ENCODE data around the gene BEST4.
A peak's percentile ranks its signal among the peaks of the same experiment; 100 is the strongest.
"Not testable (repeated sequence)": the region's sequence is repeated elsewhere in the genome, so short reads cannot be mapped to it uniquely, and the experiment has no call there.

The BEST4 gene

DNA sequence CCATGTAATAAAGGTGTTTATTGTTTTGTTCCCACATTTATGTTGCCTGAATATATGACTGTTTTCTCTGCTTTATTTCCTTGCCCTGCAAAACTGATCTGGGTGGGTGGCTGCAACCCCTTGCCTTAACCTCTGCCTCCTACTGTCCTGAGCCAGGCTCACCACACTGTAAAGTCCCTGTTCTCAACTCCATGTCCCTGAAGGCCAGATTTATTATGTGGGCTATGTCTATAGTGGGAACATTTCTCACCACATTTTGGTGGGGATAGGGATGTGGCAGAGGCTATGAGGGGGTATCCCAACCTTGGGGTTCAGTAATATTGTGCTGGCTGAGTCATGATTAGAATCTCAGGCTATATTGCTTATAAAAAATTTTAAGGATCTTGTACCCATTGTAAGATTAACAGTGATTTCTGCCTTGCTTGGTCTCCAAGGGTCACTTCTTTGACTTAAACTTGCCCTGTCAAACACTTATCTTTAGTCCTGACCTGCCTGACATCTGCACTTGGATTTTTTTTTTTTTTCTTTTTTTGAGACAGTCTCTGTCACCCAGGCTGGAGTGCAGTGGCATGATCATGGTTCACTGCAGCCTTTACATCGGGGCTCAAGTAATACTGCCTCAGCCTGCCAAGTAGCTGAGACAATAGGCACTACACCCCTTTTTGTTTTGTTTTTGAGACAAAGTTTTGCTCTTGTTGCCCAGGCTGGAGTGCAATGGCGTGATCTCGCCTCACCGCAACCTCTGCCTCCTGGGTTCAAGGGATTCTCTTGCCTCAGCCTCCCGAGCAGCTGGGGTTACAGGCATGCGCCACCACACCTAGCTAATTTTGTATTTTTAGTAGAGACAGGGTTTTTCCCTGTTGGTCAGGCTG is 9.0 kb downstream of the BEST4 start:
- TF ChIP-seq, protein P1, sequence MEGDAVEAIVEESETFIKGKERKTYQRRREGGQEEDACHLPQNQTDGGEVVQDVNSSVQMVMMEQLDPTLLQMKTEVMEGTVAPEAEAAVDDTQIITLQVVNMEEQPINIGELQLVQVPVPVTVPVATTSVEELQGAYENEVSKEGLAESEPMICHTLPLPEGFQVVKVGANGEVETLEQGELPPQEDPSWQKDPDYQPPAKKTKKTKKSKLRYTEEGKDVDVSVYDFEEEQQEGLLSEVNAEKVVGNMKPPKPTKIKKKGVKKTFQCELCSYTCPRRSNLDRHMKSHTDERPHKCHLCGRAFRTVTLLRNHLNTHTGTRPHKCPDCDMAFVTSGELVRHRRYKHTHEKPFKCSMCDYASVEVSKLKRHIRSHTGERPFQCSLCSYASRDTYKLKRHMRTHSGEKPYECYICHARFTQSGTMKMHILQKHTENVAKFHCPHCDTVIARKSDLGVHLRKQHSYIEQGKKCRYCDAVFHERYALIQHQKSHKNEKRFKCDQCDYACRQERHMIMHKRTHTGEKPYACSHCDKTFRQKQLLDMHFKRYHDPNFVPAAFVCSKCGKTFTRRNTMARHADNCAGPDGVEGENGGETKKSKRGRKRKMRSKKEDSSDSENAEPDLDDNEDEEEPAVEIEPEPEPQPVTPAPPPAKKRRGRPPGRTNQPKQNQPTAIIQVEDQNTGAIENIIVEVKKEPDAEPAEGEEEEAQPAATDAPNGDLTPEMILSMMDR (IDR thresholded peaks at IDR 0.05; ENCODE audit: insufficient read depth, low read depth, low read length, missing control alignments), result no peak

DNA sequence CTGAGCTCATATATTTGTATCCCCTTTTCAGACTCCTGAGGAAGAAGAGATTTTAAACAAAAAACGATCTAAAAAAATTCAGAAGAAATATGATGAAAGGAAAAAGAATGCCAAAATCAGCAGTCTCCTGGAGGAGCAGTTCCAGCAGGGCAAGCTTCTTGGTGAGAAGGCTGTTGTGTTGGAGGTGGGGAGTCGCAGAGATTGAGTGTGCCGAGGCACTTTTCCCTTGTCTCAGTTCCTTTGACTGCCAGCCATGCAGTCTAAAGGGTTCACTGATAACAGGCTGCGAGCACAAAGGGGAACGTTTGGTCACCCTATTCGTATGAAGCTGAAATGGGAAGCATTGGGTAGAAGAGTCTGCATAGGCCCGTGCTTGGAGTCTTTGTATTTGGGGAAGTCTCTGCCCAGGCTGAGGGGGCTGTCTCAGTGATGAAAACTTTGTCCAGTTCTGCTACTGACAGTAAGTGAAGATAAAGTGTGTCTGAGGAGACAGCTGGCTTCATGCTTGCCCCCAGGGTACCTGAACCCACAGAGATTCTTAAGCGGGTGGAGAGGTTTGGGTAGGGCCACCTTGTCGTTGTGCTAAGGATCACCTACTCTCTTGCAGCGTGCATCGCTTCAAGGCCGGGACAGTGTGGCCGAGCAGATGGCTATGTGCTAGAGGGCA is 9.9 kb downstream of the BEST4 start:
- DNase-seq (ENCODE audit: low read depth), result no peak
- TF ChIP-seq, protein P1 (IDR thresholded peaks at IDR 0.05; ENCODE audit: insufficient read depth, low read depth, low read length, missing control alignments), result no peak
- H3K4me3 ChIP-seq (ENCODE audit: low read length), result no peak overlapping the region

More for the DNA sequence above, 9.0 kb downstream of the BEST4 start:
- no peak overlapping the region for H3K4me3 ChIP-seq (ENCODE audit: low read length)
- DNase-seq (ENCODE audit: low read depth), result no peak

DNA sequence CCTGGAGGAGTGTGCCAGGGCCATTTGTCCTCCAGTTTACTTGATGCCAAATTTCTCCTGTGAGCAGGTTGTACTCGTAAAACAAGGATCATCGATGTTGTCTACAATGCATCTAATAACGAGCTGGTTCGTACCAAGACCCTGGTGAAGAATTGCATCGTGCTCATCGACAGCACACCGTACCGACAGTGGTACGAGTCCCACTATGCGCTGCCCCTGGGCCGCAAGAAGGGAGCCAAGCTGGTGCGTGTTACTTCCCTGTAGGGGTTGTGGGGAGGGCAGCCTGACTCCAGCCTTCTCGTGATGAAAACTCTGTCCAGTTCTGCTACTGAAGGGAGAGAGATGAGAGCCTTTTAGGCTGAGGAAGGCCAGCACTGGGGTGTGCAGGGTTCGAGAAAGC is 10.4 kb downstream of the BEST4 start:
- DNase-seq (ENCODE audit: low read depth), result no peak
- peak overlapping the region; percentile 98 for H3K4me3 ChIP-seq (ENCODE audit: low read length)
- TF ChIP-seq, protein P1 (IDR thresholded peaks at IDR 0.05; ENCODE audit: insufficient read depth, low read depth, low read length, missing control alignments), result no peak

DNA sequence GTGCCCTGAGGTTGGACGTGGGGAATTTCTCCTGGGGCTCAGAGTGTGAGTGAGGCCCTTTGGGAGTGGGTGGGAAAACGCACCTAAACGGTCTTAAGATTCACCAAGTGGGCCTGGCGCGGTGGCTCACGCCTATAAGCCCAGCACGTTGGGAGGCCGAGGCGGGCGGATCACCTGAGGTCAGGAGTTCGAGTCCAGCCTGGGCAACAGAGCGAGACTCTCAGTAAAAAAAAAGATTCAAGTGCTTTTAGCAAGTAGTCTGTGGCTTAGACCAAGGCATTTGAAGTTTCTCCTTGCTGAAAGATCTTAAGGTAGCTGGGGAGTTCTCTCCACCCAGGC is 11.3 kb downstream of the BEST4 start:
- H3K4me3 ChIP-seq (ENCODE audit: low read length), result peak overlapping the region; percentile 98
- no peak for DNase-seq (ENCODE audit: low read depth)
- TF ChIP-seq, protein P1 (IDR thresholded peaks at IDR 0.05; ENCODE audit: insufficient read depth, low read depth, low read length, missing control alignments), result no peak

DNA sequence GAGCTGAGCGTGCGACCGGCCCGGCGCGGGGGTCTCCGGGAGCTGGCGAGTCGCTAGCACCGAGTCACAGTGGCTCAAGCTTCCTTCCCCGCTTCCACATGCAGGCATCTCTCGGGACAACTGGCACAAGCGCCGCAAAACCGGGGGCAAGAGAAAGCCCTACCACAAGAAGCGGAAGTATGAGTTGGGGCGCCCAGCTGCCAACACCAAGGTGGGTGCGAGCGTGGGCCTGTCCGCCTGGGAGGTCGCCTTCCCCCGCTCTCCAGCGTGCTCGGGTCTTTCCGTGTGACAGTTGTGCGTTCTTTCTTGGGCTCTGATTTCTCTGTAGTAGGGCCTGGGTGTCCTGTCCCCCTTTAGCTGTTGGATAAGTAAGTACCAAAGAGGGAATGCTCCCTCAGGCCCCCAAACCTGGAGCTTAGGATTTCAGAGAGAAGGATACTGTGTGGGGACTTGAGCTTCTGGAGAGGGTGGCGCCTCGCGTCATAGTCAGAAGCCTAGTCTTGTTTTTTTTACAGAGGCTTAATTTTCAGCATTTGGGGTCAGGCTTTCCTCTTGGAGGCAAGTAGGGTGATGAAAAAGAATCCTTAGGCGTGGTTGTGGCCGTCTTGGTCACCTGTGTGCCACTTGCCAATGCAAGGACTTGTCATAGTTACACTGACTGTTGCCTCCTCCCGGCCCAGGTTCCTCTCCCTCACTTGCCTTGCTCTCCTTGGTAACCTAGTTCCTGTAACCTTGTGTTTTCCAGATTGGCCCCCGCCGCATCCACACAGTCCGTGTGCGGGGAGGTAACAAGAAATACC is 11.8 kb downstream of the BEST4 start:
- TF ChIP-seq, protein P1 (IDR thresholded peaks at IDR 0.05; ENCODE audit: insufficient read depth, low read depth, low read length, missing control alignments), result no peak
- peak overlapping the region; percentile 98 for H3K4me3 ChIP-seq (ENCODE audit: low read length)
- peak; percentile 30 for DNase-seq (ENCODE audit: low read depth)

DNA sequence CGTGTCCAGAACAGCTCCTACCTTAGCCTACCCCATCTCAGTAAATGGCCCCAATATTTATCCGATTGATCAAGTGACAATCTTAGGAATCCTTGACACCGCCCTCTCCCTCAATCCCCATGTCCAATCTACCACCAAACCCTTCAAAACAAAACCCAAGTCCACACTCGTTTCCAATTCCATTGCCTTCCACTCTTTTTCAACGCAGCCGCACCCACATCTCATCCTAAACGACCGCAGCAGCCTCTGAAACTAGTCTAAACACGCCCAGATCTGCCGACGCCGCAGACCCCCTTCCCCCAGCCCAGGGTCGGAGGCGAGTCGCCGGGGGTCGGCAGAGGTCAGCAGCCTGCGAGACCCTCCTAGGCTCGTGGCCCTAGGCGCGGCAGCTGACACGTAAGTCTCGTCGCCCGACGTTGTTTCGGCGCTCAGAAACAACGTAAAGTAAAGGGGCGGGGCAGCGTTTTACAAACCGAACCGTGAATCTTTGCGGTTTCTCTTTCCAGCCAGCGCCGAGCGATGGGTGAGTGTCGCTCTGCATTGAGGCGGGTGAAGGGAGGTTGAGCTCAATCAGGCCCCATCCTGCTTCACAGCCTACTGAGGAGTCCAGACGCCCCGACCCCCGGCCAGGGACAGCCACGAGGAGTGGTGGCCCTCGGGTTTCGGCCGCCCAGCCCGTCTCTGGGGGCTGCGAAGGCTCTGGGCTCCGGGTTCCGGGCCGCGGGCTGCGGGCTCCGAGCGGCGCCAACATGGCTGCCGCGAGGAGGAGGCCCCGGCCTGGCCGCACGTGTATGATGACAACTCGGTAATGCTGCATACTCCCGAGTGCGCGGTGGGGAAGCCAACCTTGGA is 12.7 kb downstream of the BEST4 start, which contains the start of gene RPS8:
Gene RPS8, plus strand, starts transcription at position 463 of the 852 bp plus-strand sequence. Its CDS starts 57 bp downstream, at position 520.
- H3K4me3 ChIP-seq (ENCODE audit: low read length), result peak within 1 kb of the TSS; percentile 98
- TF ChIP-seq, protein P1 (IDR thresholded peaks at IDR 0.05; ENCODE audit: insufficient read depth, low read depth, low read length, missing control alignments), result no peak
- DNase-seq (ENCODE audit: low read depth), result peak; percentile 95

DNA sequence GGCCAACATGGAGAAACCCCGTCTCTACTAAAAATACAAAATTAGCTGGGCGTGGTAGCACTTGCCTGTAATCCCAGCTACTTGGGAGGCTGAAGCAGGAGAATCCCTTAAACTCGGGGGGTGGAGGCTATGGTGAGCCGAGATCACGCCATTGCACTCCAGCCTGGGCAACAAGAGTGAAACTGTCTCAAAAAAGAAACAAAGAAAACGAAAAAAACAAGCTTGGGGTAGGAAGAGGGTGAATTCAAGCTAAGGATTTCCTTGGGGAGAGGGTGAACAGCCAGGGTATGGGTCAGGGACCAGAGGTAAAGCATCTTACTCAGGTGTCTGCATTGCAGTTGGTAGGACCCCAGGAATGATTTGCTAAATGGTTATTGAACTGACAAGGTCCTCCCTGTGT is 21.5 kb downstream of the BEST4 start:
- not testable (repeated sequence) for DNase-seq (ENCODE audit: low read depth); H3K4me3 ChIP-seq (ENCODE audit: low read length)
